Measurements from ENCODE around the gene RASAL2.

The RASAL2 gene

GRCh38 chr1:178093951-178094738 lies at the start of gene RASAL2:
Gene RASAL2 (plus strand): TSS chr1:178094104. CDS start chr1:178094493, 389 bp downstream.
- no peak for DNase-seq (ENCODE audit: low read depth)

- no peak for DNase-seq (ENCODE audit: low read depth)
Measured at GRCh38 chr1:178046591-178047270, 47.2 kb upstream of the RASAL2 start.

- DNase-seq (ENCODE audit: low read depth), result no peak
Measured at GRCh38 chr1:178047403-178048093, 46.4 kb upstream of the RASAL2 start.

GRCh38 chr1:178048426-178048825 lies 45.5 kb upstream of the RASAL2 start:
- no peak for DNase-seq (ENCODE audit: low read depth)

GRCh38 chr1:178048883-178049282 lies 45.0 kb upstream of the RASAL2 start:
- DNase-seq (ENCODE audit: low read depth), result no peak

GRCh38 chr1:178050084-178050483 lies 43.8 kb upstream of the RASAL2 start:
- no peak for DNase-seq (ENCODE audit: low read depth)

- no peak for DNase-seq (ENCODE audit: low read depth)
Measured at GRCh38 chr1:178051071-178051470, 42.8 kb upstream of the RASAL2 start.

- DNase-seq (ENCODE audit: low read depth), result no peak
Measured at GRCh38 chr1:178052650-178053461, 41.0 kb upstream of the RASAL2 start.

- no peak for DNase-seq (ENCODE audit: low read depth)
Measured at GRCh38 chr1:178055093-178055492, 38.8 kb upstream of the RASAL2 start.

GRCh38 chr1:178055779-178056471 lies 38.0 kb upstream of the RASAL2 start:
- no peak for DNase-seq (ENCODE audit: low read depth)

- no peak for DNase-seq (ENCODE audit: low read depth)
Measured at GRCh38 chr1:178057141-178057765, 36.7 kb upstream of the RASAL2 start.

- no peak for DNase-seq (ENCODE audit: low read depth)
Measured at GRCh38 chr1:178057912-178058534, 35.9 kb upstream of the RASAL2 start.

- DNase-seq (ENCODE audit: low read depth), result no peak
Measured at GRCh38 chr1:178060789-178061556, 32.9 kb upstream of the RASAL2 start.

GRCh38 chr1:178061620-178062019 lies 32.3 kb upstream of the RASAL2 start:
- no peak for DNase-seq (ENCODE audit: low read depth)

GRCh38 chr1:178064191-178064821 lies 29.6 kb upstream of the RASAL2 start:
- DNase-seq (ENCODE audit: low read depth), result no peak

GRCh38 chr1:178065250-178065649 lies 28.7 kb upstream of the RASAL2 start:
- no peak for DNase-seq (ENCODE audit: low read depth)

- DNase-seq (ENCODE audit: low read depth), result no peak
Measured at GRCh38 chr1:178066296-178066907, 27.5 kb upstream of the RASAL2 start.

GRCh38 chr1:178066908-178067614 lies 26.8 kb upstream of the RASAL2 start:
- no peak for DNase-seq (ENCODE audit: low read depth)

Measured in stimulated activated CD4-positive, alpha-beta T cell treated with anti-CD3 and anti-CD28 coated beads, Interleukin-2, amount 100 ng/mL, for 4 hours (primary cell).